K562 (cell line): ENCODE measurements around the gene PLCB1. TPM values are rescaled to one million over a fixed set of nuclear protein-coding genes. Genes with fewer than 3 reads are reported as not detected.

ENCODE experiments used
- ATAC-seq: fragments of 200-7000 bp; cut with Tn5 transposase; 3 replicates; pipeline ENCODE4 v1.9.1; 2020; ENCODE audit warnings: moderate library complexity
- BruUV-seq: library from RNA; stranded (reverse); fragments of 400-500 nt; replicated peaks from 2 replicates; lab custom pipeline; 2021; lab: Mats Ljungman, UMichigan
- CTCF ChIA-PET: fragments of 300-600 bp; formaldehyde crosslinking; extraction: SDS; loops from one replicate; lab custom pipeline; 2021; ENCODE audit warnings: low intra/inter-chr PET ratio; lab: Yijun Ruan, JAX
- POLR2A ChIA-PET: fragments of 300-600, 350-650 bp; sonication (Branson Sonifier 250); formaldehyde crosslinking; extraction: SDS; loops from one replicate; lab custom pipeline; 2021; ENCODE audit warnings: antibody characterized with exemption, inconsistent platforms; lab: Yijun Ruan, JAX
- DNase-seq, 4 experiments: peaks; one replicate each; pipeline versions ENCODE4 v3.0.0 to v3.0.0-alpha.2; 2011 to 2018; ENCODE audit warnings: low spot score in 3 of 4, mixed read lengths in 3 of 4; ENCODE audit errors: extremely low read depth in 1 of 4
- FAIRE-seq: peaks from 2 replicates; lab custom pipeline; 2011; peaks lifted over from hg19 to GRCh38; lab: Jason Lieb, UNC
- H2AFZ ChIP-seq: 2 replicates; pipeline ENCODE4 v1.6.0; 2011; ENCODE audit warnings: low read depth, low read length, control low read depth, inconsistent platforms
- H3K27ac ChIP-seq: fragments of 200-600 bp; 3 replicates; pipeline ENCODE4 v1.8.0; 2011; ENCODE audit warnings: low read depth, mild to moderate bottlenecking, control low read depth, inconsistent platforms, low read length, moderate library complexity, mixed read lengths; ENCODE audit errors: extremely low read depth
- H3K27me3 ChIP-seq, 2 experiments: fragments of 300-600 bp in 1 of 2; 2 replicates in 1 of 2; 3 replicates in 1 of 2; pipeline versions ENCODE4 v1.6.0 to v1.8.0; 2011; ENCODE audit warnings: inconsistent platforms in 2 of 2, low read length in 2 of 2, mild to moderate bottlenecking in 1 of 2, mixed read lengths in 1 of 2, moderate library complexity in 1 of 2; ENCODE audit not compliant: control insufficient read depth in 2 of 2, insufficient read depth in 2 of 2
- H3K36me3 ChIP-seq: fragments of 300-600 bp; 3 replicates; pipeline ENCODE4 v1.8.0; 2011; ENCODE audit warnings: mild to moderate bottlenecking, low read length, inconsistent platforms; ENCODE audit not compliant: control insufficient read depth, insufficient read depth
- H3K4me1 ChIP-seq, 2 experiments: fragments of 200-600 bp in 1 of 2; replicated peaks in 1 of 2; 2 replicates in 1 of 2; 3 replicates in 1 of 2; pipeline versions ENCODE4 v1.5.1 to v1.8.0; 2011; ENCODE audit warnings: inconsistent platforms in 2 of 2, low read length in 2 of 2, mild to moderate bottlenecking in 1 of 2, mixed read lengths in 1 of 2, moderate library complexity in 1 of 2; ENCODE audit not compliant: control insufficient read depth in 2 of 2, insufficient read depth in 2 of 2
- H3K4me2 ChIP-seq: 2 replicates; pipeline ENCODE4 v1.6.1; 2011; ENCODE audit warnings: low read length, control low read depth, inconsistent platforms, mixed read lengths; ENCODE audit not compliant: insufficient read depth
- H3K4me3 ChIP-seq: fragments of 200-600 bp; sonication (generic), shearing (Covaris generic); 2 replicates; pipeline ENCODE4 v1.5.1; 2016; ENCODE audit warnings: control low read depth, inconsistent platforms
- H3K79me2 ChIP-seq: fragments of 200-600 bp; 3 replicates; pipeline ENCODE4 v1.8.0; 2011; ENCODE audit warnings: low read length, inconsistent platforms; ENCODE audit not compliant: control insufficient read depth, insufficient read depth
- H3K9ac ChIP-seq, 2 experiments: 2 replicates each; pipeline versions ENCODE4 v1.6.0 to v1.6.1; 2011; ENCODE audit warnings: low read depth in 2 of 2, low read length in 2 of 2, control low read depth in 1 of 2, inconsistent platforms in 1 of 2, mild to moderate bottlenecking in 1 of 2, mixed read lengths in 1 of 2; ENCODE audit not compliant: insufficient read depth in 1 of 2
- H3K9me1 ChIP-seq: one replicate; pipeline ENCODE4 v1.6.0; 2011; ENCODE audit warnings: inconsistent platforms, mild to moderate bottlenecking, low read length, moderate library complexity; ENCODE audit not compliant: control insufficient read depth, insufficient read depth
- H3K9me3 ChIP-seq: replicated peaks from 2 replicates; pipeline ENCODE4 v1.5.1; 2011; ENCODE audit warnings: low read depth, low read length, inconsistent platforms; ENCODE audit not compliant: control insufficient read depth, insufficient read depth
- H4K20me1 ChIP-seq: replicated peaks from 2 replicates; pipeline ENCODE4 v1.6.1; 2011; ENCODE audit warnings: low read length, inconsistent platforms, mixed read lengths; ENCODE audit not compliant: control insufficient read depth, insufficient read depth
- ATF6 ChIP-seq: sonication (generic); formaldehyde crosslinking; IDR thresholded peaks from 2 replicates; pipeline ENCODE4 v1.4.0; 2020; ENCODE audit warnings: mild to moderate bottlenecking, missing genetic modification reagents
- CBX5 ChIP-seq: IDR thresholded peaks from 2 replicates; pipeline ENCODE4 v1.6.1; 2014; ENCODE audit warnings: low read depth, borderline replicate concordance
- GTF2E2 ChIP-seq: fragments of 200-800 bp; sonication (Bioruptor generic); IDR thresholded peaks from 2 replicates; pipeline ENCODE4 v1.6.1; 2016; ENCODE audit warnings: missing genetic modification characterization, missing compliant biosample characterization
- HDAC1 ChIP-seq, 2 experiments: fragments of 450-650 bp; IDR thresholded peaks; 2 replicates each; pipeline ENCODE4 v1.6.1; 2016 to 2017; ENCODE audit warnings: inconsistent platforms in 1 of 2, mild to moderate bottlenecking in 1 of 2, moderate library complexity in 1 of 2
- KLF10 ChIP-seq: fragments of 250-450 bp; sonication (Bioruptor Pico); IDR thresholded peaks from 2 replicates; pipeline ENCODE4 v1.6.1; 2021; ENCODE audit warnings: matching md5 sums
- MXI1 ChIP-seq: IDR thresholded peaks from 2 replicates; pipeline ENCODE4 v1.6.1; 2011; ENCODE audit warnings: low read depth, mild to moderate bottlenecking, improper control_type of control experiment, low read length
- POLR3A ChIP-seq: IDR thresholded peaks from 2 replicates; pipeline ENCODE4 v1.6.1; 2011; ENCODE audit warnings: borderline replicate concordance, mild to moderate bottlenecking, moderate library complexity; ENCODE audit not compliant: insufficient read length, insufficient read depth; ENCODE audit errors: extremely low read depth
- ZFP30 ChIP-seq: fragments of 250-450 bp; sonication (Bioruptor Pico); IDR thresholded peaks from 2 replicates; pipeline ENCODE4 v1.8.0; 2022; ENCODE audit warnings: moderate library complexity, mild to moderate bottlenecking, inconsistent platforms, borderline replicate concordance
- ZNF830 ChIP-seq: fragments of 250-450 bp; sonication (Bioruptor Pico); IDR thresholded peaks from 2 replicates; pipeline ENCODE4 v1.5.0; 2021; ENCODE audit warnings: mild to moderate bottlenecking
- ZSCAN32 ChIP-seq: fragments of 450-650 bp; formaldehyde crosslinking; IDR thresholded peaks from 2 replicates; pipeline ENCODE4 v1.4.0; 2020; ENCODE audit warnings: mild to moderate bottlenecking, moderate library complexity
- WGBS: fragments of 100-300 bp; shearing (Covaris generic); methylation state at CpG from one replicate; pipeline ENCODE4 v1.1.6; 2016; ENCODE audit warnings: low coverage, mixed read lengths; ENCODE audit not compliant: insufficient coverage; ENCODE audit errors: missing lambda C conversion rate; 5-methylcytosine and 5-hydroxymethylcytosine counted together
- in situ Hi-C: fragments of 300-500 bp; cut with MboI; formaldehyde crosslinking; loops from 4 replicates; pipeline ENCODE4 v1.15.0; 2018; ENCODE audit warnings: inconsistent platforms, mixed read lengths
- intact Hi-C: fragments of 100-400 bp; cut with micrococcal nuclease; formaldehyde crosslinking; loops from 2 replicates; pipeline ENCODE4 v1.14.2; 2022
- polyA plus RNA-seq, 8 experiments: library from polyadenylated mRNA; depleted of rRNA in 4 of 8; stranded (reverse) in 5 of 8; unstranded in 3 of 8; fragments of >200 nt; fragmentation: Nextera tagmentation in 2 of 8; fragmentation: Illumina TruSeq in 1 of 8; extraction: Ambion mirVana in 2 of 8; extraction: Trizol in 1 of 8; gene quantifications; 2 replicates each; pipeline versions ENCODE4 v1.2.1 to v1.2.3, GENCODE V29; 2011 to 2014; ENCODE audit warnings: inconsistent platforms in 1 of 8, missing spikeins in 1 of 8
- total RNA-seq, 7 experiments: library from RNA; depleted of rRNA in 6 of 7; stranded (reverse); fragments of >200 nt in 6 of 7; fragmentation: Illumina TruSeq in 2 of 7; extraction: Trizol in 2 of 7; gene quantifications; 2 replicates each; pipeline versions ENCODE4 v1.2.1 to v1.2.3, GENCODE V29; 2011 to 2021; ENCODE audit warnings: low replicate concordance in 1 of 7
- TF ChIP-seq, protein P1 (sequence below): sonication (generic); formaldehyde crosslinking; IDR thresholded peaks from 2 replicates; pipeline ENCODE4 v1.8.0; 2023; ENCODE audit warnings: mild to moderate bottlenecking, missing genetic modification reagents
- TF ChIP-seq, protein P2 (sequence below): fragments of 250-450 bp; sonication (Bioruptor Pico); IDR thresholded peaks from 2 replicates; pipeline ENCODE4 v1.6.1; 2021; ENCODE audit warnings: mild to moderate bottlenecking
- TF ChIP-seq, protein P3 (sequence below): IDR thresholded peaks from 2 replicates; pipeline ENCODE4 v1.6.1; 2012; ENCODE audit warnings: low read depth, low read length, improper control_type of control experiment, borderline replicate concordance

Gene PLCB1
- total and polyA plus RNA-seq, 9 of the 15 experiments (the other 6 are each of a cell fraction or from before 2014, with no cell fraction given): 0.34 to 3.1 (median 1.3) TPM

DNA sequence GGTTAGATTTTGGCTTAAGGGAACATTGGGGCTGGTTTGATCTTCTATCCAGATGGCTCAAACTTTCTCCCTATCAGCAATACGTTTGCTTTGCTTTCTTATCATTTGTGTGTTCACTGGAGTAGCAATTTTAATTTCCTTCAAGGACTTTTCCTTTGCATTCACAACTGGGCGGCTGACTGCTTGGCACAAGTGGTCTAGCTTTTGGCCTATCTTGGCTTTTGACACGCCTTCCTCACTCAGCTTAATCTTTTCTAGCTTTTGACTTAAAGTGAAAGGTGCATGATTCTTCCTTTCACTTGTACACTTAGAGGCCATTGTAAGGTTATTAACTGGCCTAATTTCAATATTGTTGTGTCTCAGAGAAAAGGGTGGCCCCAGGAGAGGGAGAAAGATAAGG lies 254.9 kb downstream of the PLCB1 start:
- no peaks in the 10 kb centered on the region for H3K9me3 ChIP-seq
- ATAC-seq (no peak), DNase-seq (no peak), FAIRE-seq (no peak)
- no peak overlapping the region for H2AFZ ChIP-seq
- H3K4me3 ChIP-seq: no peak overlapping the region
- in situ Hi-C loops: loop anchor here (25.0 kb wide), 1 partner anchor 350 kb away; no protein-coding TSS in a partner anchor
- POLR2A ChIA-PET: no interaction called here
- intact Hi-C loops: loop anchor here (5.0 to 10.0 kb wide), 3 partner anchors 252 to 450 kb away; partner anchors contain the start of gene PLCB1
- no peak overlapping the region for H3K9ac ChIP-seq
- TF ChIP-seq KLF10 (no peak), MXI1 (no peak), ZSCAN32 (no peak), ZFP30 (no peak), ATF6 (CRISPR knock-in tag) (no peak), CBX5 (no peak), GTF2E2 (no peak), POLR3A (no peak), ZNF830 (no peak), HDAC1 (IDR thresholded peaks at IDR 0.05) (no peak)
- TF ChIP-seq, protein P1, sequence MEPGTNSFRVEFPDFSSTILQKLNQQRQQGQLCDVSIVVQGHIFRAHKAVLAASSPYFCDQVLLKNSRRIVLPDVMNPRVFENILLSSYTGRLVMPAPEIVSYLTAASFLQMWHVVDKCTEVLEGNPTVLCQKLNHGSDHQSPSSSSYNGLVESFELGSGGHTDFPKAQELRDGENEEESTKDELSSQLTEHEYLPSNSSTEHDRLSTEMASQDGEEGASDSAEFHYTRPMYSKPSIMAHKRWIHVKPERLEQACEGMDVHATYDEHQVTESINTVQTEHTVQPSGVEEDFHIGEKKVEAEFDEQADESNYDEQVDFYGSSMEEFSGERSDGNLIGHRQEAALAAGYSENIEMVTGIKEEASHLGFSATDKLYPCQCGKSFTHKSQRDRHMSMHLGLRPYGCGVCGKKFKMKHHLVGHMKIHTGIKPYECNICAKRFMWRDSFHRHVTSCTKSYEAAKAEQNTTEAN (CRISPR knock-in tag): no peak
- TF ChIP-seq, protein P2, sequence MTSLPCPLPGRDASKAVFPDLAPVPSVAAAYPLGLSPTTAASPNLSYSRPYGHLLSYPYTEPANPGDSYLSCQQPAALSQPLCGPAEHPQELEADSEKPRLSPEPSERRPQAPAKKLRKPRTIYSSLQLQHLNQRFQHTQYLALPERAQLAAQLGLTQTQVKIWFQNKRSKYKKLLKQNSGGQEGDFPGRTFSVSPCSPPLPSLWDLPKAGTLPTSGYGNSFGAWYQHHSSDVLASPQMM (CRISPR knock-in tag): no peak
- TF ChIP-seq, protein P3, sequence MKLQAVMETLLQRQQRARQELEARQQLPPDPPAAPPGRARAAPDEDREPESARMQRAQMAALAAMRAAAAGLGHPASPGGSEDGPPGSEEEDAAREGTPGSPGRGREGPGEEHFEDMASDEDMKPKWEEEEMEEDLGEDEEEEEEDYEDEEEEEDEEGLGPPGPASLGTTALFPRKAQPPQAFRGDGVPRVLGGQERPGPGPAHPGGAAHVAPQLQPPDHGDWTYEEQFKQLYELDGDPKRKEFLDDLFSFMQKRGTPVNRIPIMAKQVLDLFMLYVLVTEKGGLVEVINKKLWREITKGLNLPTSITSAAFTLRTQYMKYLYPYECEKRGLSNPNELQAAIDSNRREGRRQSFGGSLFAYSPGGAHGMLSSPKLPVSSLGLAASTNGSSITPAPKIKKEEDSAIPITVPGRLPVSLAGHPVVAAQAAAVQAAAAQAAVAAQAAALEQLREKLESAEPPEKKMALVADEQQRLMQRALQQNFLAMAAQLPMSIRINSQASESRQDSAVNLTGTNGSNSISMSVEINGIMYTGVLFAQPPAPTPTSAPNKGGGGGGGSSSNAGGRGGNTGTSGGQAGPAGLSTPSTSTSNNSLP: no peak
- CTCF ChIA-PET: no interaction called here
- no peaks in the 10 kb centered on the region for H3K36me3 ChIP-seq
- H3K27ac ChIP-seq: no peak overlapping the region
- no peaks in the 10 kb centered on the region for H4K20me1 ChIP-seq
- H3K27me3 ChIP-seq: no peaks in the 10 kb centered on the region
- WGBS: 0% methylated on average over 3 of the region's 3 CpGs
- BruUV-seq: no TSS peak
- H3K79me2 ChIP-seq: no peaks in the 10 kb centered on the region
- H3K4me1 ChIP-seq: no peaks in the 10 kb centered on the region
- no peak overlapping the region for H3K4me2 ChIP-seq
- no peaks in the 10 kb centered on the region for H3K9me1 ChIP-seq
